T47D (cell line): ENCODE results near the gene CHST3.

Experiments used
- DNase-seq, 2 experiments: peaks; one replicate each; pipeline versions ENCODE4 v3.0.0 to v3.0.0-alpha.2; 2011 to 2012; ENCODE audit warnings: low read depth in 1 of 2, low spot score in 1 of 2
- JUND ChIP-seq: IDR thresholded peaks from 2 replicates; pipeline ENCODE4 v1.6.1; 2012; ENCODE audit warnings: low read depth
- in situ Hi-C: cut with HindIII; loops from 2 replicates; pipeline ENCODE4 v1.10.0; 2016; ENCODE audit warnings: low sequenced_read_pairs, low pct_unique_long_range_greater_than_20kb

The CHST3 gene

GRCh38 chr10:72008096-72008981 is 44.1 kb downstream of the CHST3 start:
- TF ChIP-seq JUND, result no peak
- in situ Hi-C loops, result no loop called here
- DNase-seq, result no peak

GRCh38 chr10:72009051-72009424 is 44.8 kb downstream of the CHST3 start:
- no peak for TF ChIP-seq JUND
- no peak for DNase-seq
- in situ Hi-C loops, result no loop called here

- no peak for TF ChIP-seq JUND
- DNase-seq, result peak in 1 of 2 experiments; percentile 59
- in situ Hi-C loops, result no loop called here
These were observed 45.4 kb downstream of the CHST3 start for GRCh38 chr10:72009425-72010081.

DNA sequence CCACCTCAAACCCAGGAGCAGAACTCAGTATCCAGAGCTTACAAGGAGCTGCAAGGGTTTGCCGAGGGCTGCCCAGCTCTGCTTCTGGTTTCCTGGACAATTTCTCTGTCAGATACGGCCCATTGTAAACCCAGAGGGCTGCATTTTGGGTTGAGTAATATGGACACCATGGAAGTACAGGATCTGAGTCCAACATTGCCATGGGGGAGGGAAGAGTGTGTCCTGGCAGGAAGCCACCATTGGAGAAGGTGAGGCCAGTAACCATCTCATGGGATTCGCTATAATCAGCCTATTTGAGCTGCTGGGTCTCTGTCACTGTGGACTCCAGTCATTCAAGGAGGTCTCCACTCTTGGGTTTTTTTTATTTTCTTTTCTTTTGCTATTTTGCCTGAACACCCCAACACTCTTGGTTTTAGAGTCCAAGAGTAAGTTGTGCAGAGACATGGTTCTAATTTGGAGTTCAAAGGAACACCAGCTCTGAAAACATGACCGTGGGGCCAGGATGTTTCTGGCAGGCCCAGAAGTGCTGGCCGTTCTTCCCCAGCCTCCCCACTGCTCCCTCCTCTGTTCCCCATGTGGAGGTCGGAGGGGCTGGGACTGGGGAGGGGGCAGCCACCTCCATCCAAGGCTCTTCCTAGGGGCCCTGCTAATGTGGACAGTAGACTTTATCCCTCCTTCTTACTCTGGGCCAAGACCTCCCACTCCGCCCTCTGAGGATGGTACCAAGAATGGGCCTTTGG is 46.2 kb downstream of the CHST3 start:
- DNase-seq, result no peak
- in situ Hi-C loops, result no loop called here
- no peak for TF ChIP-seq JUND

DNA sequence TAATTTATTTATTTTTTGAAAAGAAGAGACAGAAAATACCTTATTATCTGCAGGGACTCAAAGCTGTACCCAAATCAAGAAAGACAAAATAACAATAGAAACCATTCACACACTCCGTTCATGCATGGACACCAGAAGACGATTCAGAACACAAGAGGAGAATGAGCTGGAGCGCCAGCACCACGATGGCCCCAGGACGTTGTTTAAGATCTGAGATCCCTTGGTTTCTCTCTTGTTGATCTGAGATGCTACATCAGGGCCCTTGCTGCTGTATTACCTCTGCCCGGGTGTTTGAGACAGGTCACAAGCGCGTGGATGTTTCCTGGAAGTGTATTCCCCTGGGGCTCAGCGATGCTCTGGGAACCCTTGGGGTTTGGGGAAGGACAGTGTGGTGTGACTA is 46.8 kb downstream of the CHST3 start:
- in situ Hi-C loops, result no loop called here
- TF ChIP-seq JUND, result no peak
- DNase-seq, result no peak

DNA sequence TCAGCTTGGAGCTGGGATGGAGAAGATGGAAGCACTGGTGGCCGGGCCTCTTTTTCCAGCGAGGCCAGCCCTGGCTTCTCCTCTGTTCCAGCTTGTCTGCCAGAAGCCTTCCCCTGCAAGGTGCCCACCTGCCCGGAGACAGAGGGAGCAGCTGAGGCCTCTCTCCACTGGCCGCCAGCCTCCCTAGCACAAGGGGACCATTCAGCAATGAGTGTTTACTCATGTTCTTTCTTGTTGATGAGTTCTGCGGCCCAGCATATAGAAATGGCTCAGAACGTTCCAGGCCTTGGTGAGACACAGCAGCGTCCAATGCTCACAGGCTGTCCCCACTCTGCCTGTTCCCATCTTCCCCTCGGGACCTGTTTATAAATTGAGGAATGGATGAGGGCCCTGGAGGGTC is 47.3 kb downstream of the CHST3 start:
- no peak for TF ChIP-seq JUND
- in situ Hi-C loops, result no loop called here
- DNase-seq, result no peak

- no peak for DNase-seq
- no peak for TF ChIP-seq JUND
- in situ Hi-C loops, result no loop called here
These were observed 47.8 kb downstream of the CHST3 start for GRCh38 chr10:72011976-72012512.

DNA sequence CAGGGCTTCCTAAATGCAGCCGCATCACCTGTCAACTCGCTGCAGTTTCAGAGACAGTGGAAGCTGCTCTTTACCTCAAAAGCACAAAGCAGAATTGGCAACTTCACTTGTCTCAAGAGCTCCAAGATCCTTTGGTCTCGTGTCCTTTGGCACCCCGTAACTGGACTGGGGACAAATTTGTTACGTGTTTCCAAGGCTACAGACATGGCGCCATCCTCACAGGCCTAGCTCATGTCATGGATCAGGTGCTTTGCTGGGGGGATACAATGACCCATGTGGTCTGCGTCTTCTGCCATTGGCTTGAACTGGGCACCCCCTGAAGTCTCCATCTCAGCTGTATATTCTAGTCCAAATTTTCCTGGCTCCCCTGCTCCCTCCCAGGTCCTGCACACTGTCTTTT is 48.6 kb downstream of the CHST3 start:
- in situ Hi-C loops, result no loop called here
- no peak for TF ChIP-seq JUND
- no peak for DNase-seq

- in situ Hi-C loops, result no loop called here
- no peak for TF ChIP-seq JUND
- DNase-seq, result no peak
These were observed 49.2 kb downstream of the CHST3 start for GRCh38 chr10:72013202-72013945.

GRCh38 chr10:72014197-72014596 is 50.0 kb downstream of the CHST3 start:
- TF ChIP-seq JUND, result no peak
- in situ Hi-C loops, result no loop called here
- DNase-seq, result no peak

GRCh38 chr10:72014785-72015480 is 50.7 kb downstream of the CHST3 start:
- no peak for DNase-seq
- in situ Hi-C loops, result no loop called here
- no peak for TF ChIP-seq JUND
